HL-60/S4 (cell line): ENCODE measurements around the gene PRDM16.

Experiments used
- in situ Hi-C: fragments of 300-500 bp; cut with MboI; formaldehyde crosslinking; loops from 2 replicates; pipeline ENCODE4 v1.14.3; 2022; ENCODE audit warnings: low sequenced_read_pairs

The PRDM16 gene

GRCh38 chr1:3196577-3197245 lies 127.7 kb downstream of the PRDM16 start:
- in situ Hi-C loops, result no loop called here

GRCh38 chr1:3197781-3198316 lies 128.8 kb downstream of the PRDM16 start:
- in situ Hi-C loops, result no loop called here

GRCh38 chr1:3198371-3199271 lies 129.6 kb downstream of the PRDM16 start:
- in situ Hi-C loops, result no loop called here

GRCh38 chr1:3204725-3205124 lies 135.7 kb downstream of the PRDM16 start:
- in situ Hi-C loops, result no loop called here

- in situ Hi-C loops, result no loop called here
These were observed 136.8 kb downstream of the PRDM16 start for GRCh38 chr1:3205815-3206214.

- in situ Hi-C loops, result no loop called here
These were observed 137.7 kb downstream of the PRDM16 start for GRCh38 chr1:3206696-3207095.

GRCh38 chr1:3207217-3207848 lies 138.3 kb downstream of the PRDM16 start:
- in situ Hi-C loops, result no loop called here

- in situ Hi-C loops, result no loop called here
These were observed 139.8 kb downstream of the PRDM16 start for GRCh38 chr1:3208819-3209200.

GRCh38 chr1:3209201-3209600 lies 140.2 kb downstream of the PRDM16 start:
- in situ Hi-C loops, result no loop called here

- in situ Hi-C loops, result no loop called here
These were observed 142.8 kb downstream of the PRDM16 start for GRCh38 chr1:3211582-3212375.

- in situ Hi-C loops, result no loop called here
These were observed 143.7 kb downstream of the PRDM16 start for GRCh38 chr1:3212453-3213355.

- in situ Hi-C loops, result no loop called here
These were observed 144.7 kb downstream of the PRDM16 start for GRCh38 chr1:3213730-3214129.

GRCh38 chr1:3215198-3216014 lies 146.4 kb downstream of the PRDM16 start:
- in situ Hi-C loops, result no loop called here

- in situ Hi-C loops, result no loop called here
These were observed 147.0 kb downstream of the PRDM16 start for GRCh38 chr1:3216015-3216391.

GRCh38 chr1:3217181-3217641 lies 148.2 kb downstream of the PRDM16 start:
- in situ Hi-C loops, result no loop called here

- in situ Hi-C loops, result no loop called here
These were observed 149.1 kb downstream of the PRDM16 start for GRCh38 chr1:3217979-3218679.

- in situ Hi-C loops, result no loop called here
These were observed 150.2 kb downstream of the PRDM16 start for GRCh38 chr1:3219005-3219790.
